Measurements from ENCODE around the gene DUSP2.

- TF ChIP-seq CTCF (IDR thresholded peaks at IDR 0.05) (no peak), ZFX (IDR thresholded peaks at IDR 0.05; ENCODE audit: borderline replicate concordance) (no peak)
Measured at GRCh38 chr2:96097441-96097840, 47.8 kb downstream of the DUSP2 start.
